ENCODE measurements around the gene UGCG.
"Not testable (repeated sequence)": the region's sequence is repeated elsewhere in the genome, so short reads cannot be mapped to it uniquely, and the experiment has no call there.

Gene UGCG

GRCh38 chr9:111939322-111939721 lies 42.7 kb downstream of the UGCG start:
- no peak for DNase-seq (ENCODE audit: extremely low read depth, insufficient read length)
- no peak for TF ChIP-seq CTCF (IDR thresholded peaks at IDR 0.05; ENCODE audit: insufficient read depth, low read length, poor library complexity, severe bottlenecking)
- H3K27me3 ChIP-seq (replicated peaks; ENCODE audit: control insufficient read depth, insufficient read depth, low read length), result no peaks in the 10 kb centered on the region
- H3K4me3 ChIP-seq (replicated peaks; ENCODE audit: low read depth, low read length), result no peak overlapping the region
- H3K36me3 ChIP-seq (ENCODE audit: control insufficient read depth, insufficient read depth, low read length), result peaks cover 1% of the 10 kb centered on the region; the same call in 1 of the 2 replicates

- no peak for DNase-seq (ENCODE audit: extremely low read depth, insufficient read length)
- H3K36me3 ChIP-seq (ENCODE audit: control insufficient read depth, insufficient read depth, low read length), result 0 out of 2 replicates have a peak, but pooled peaks cover 1% of the 10 kb centered on the region
- no peak overlapping the region for H3K4me3 ChIP-seq (replicated peaks; ENCODE audit: low read depth, low read length)
- TF ChIP-seq CTCF (IDR thresholded peaks at IDR 0.05; ENCODE audit: insufficient read depth, low read length, poor library complexity, severe bottlenecking), result no peak
- H3K27me3 ChIP-seq (replicated peaks; ENCODE audit: control insufficient read depth, insufficient read depth, low read length), result no peaks in the 10 kb centered on the region
These were observed 44.1 kb downstream of the UGCG start for GRCh38 chr9:111940697-111941096.

- DNase-seq (ENCODE audit: extremely low read depth, insufficient read length), result no peak
- Histone ChIP-seq H3K4me3 (replicated peaks; ENCODE audit: low read depth, low read length) (no peak overlapping the region), H3K36me3 (ENCODE audit: control insufficient read depth, insufficient read depth, low read length) (no peaks in the 10 kb centered on the region), H3K27me3 (replicated peaks; ENCODE audit: control insufficient read depth, insufficient read depth, low read length) (no peaks in the 10 kb centered on the region)
- TF ChIP-seq CTCF (IDR thresholded peaks at IDR 0.05; ENCODE audit: insufficient read depth, low read length, poor library complexity, severe bottlenecking), result no peak
These were observed 46.6 kb downstream of the UGCG start for GRCh38 chr9:111943200-111943599.

GRCh38 chr9:111943746-111944145 lies 47.1 kb downstream of the UGCG start:
- no peak overlapping the region for H3K4me3 ChIP-seq (replicated peaks; ENCODE audit: low read depth, low read length)
- no peak for DNase-seq (ENCODE audit: extremely low read depth, insufficient read length)
- H3K27me3 ChIP-seq (replicated peaks; ENCODE audit: control insufficient read depth, insufficient read depth, low read length), result no peaks in the 10 kb centered on the region
- TF ChIP-seq CTCF (IDR thresholded peaks at IDR 0.05; ENCODE audit: insufficient read depth, low read length, poor library complexity, severe bottlenecking), result no peak
- no peaks in the 10 kb centered on the region for H3K36me3 ChIP-seq (ENCODE audit: control insufficient read depth, insufficient read depth, low read length)

- no peak for DNase-seq (ENCODE audit: extremely low read depth, insufficient read length)
- H3K27me3 ChIP-seq (replicated peaks; ENCODE audit: control insufficient read depth, insufficient read depth, low read length), result no peaks in the 10 kb centered on the region
- no peak for TF ChIP-seq CTCF (IDR thresholded peaks at IDR 0.05; ENCODE audit: insufficient read depth, low read length, poor library complexity, severe bottlenecking)
These were observed 47.7 kb downstream of the UGCG start for GRCh38 chr9:111944241-111944866.

GRCh38 chr9:111945216-111945615 lies 48.6 kb downstream of the UGCG start:
- H3K4me3 ChIP-seq (replicated peaks; ENCODE audit: low read depth, low read length), result no peak overlapping the region
- TF ChIP-seq CTCF (IDR thresholded peaks at IDR 0.05; ENCODE audit: insufficient read depth, low read length, poor library complexity, severe bottlenecking), result no peak
- H3K36me3 ChIP-seq (ENCODE audit: control insufficient read depth, insufficient read depth, low read length), result no peaks in the 10 kb centered on the region
- DNase-seq (ENCODE audit: extremely low read depth, insufficient read length), result no peak
- H3K27me3 ChIP-seq (replicated peaks; ENCODE audit: control insufficient read depth, insufficient read depth, low read length), result no peaks in the 10 kb centered on the region

More at GRCh38 chr9:111944241-111944866, 47.7 kb downstream of the UGCG start:
- H3K36me3 ChIP-seq (ENCODE audit: control insufficient read depth, insufficient read depth, low read length), result no peaks in the 10 kb centered on the region
- no peak overlapping the region for H3K4me3 ChIP-seq (replicated peaks; ENCODE audit: low read depth, low read length)

- H3K4me3 ChIP-seq (replicated peaks; ENCODE audit: low read depth, low read length); H3K36me3 ChIP-seq (ENCODE audit: control insufficient read depth, insufficient read depth, low read length); H3K27me3 ChIP-seq (replicated peaks; ENCODE audit: control insufficient read depth, insufficient read depth, low read length); DNase-seq (ENCODE audit: extremely low read depth, insufficient read length): not testable (repeated sequence)
These were observed 51.5 kb downstream of the UGCG start for GRCh38 chr9:111948109-111948508.
